IPS-NIHi7 (cell line): ENCODE results near the gene DGKG.

Experiments used
- DNase-seq: peaks from one replicate; pipeline ENCODE4 v3.0.0; 2012; ENCODE audit warnings: mixed read lengths; ENCODE audit errors: extremely low spot score

The DGKG gene

GRCh38 chr3:186367631-186368030, 5.6 kb upstream of the DGKG start:
- no peak for DNase-seq

- DNase-seq: no peak
Measured at GRCh38 chr3:186366206-186366605, 4.2 kb upstream of the DGKG start.

- no peak for DNase-seq
Measured at GRCh38 chr3:186365202-186365974, 3.4 kb upstream of the DGKG start.

- DNase-seq: no peak
Measured at GRCh38 chr3:186362988-186363387, 954 bp upstream of the DGKG start.

- DNase-seq: no peak
Measured at GRCh38 chr3:186362537-186362842, 456 bp upstream of the DGKG start.

- DNase-seq: no peak
Measured at GRCh38 chr3:186361246-186361761, 730 bp downstream of the DGKG start.

- peak; percentile 65 for DNase-seq
Measured at GRCh38 chr3:186360779-186361178, 1.3 kb downstream of the DGKG start.

- DNase-seq: no peak
Measured at GRCh38 chr3:186359078-186359477, 3.0 kb downstream of the DGKG start.

- no peak for DNase-seq
Measured at GRCh38 chr3:186356152-186356551, 5.9 kb downstream of the DGKG start.

- no peak for DNase-seq
Measured at GRCh38 chr3:186354100-186354499, 7.9 kb downstream of the DGKG start.

GRCh38 chr3:186352369-186352768, 9.7 kb downstream of the DGKG start:
- DNase-seq: no peak

GRCh38 chr3:186342197-186342596, 19.8 kb downstream of the DGKG start:
- DNase-seq: no peak

GRCh38 chr3:186340204-186340603, 21.8 kb downstream of the DGKG start:
- DNase-seq: no peak

- DNase-seq: no peak
Measured at GRCh38 chr3:186339180-186339918, 22.7 kb downstream of the DGKG start.

- DNase-seq: no peak
Measured at GRCh38 chr3:186333256-186333655, 28.8 kb downstream of the DGKG start.

- no peak for DNase-seq
Measured at GRCh38 chr3:186330772-186331460, 31.1 kb downstream of the DGKG start.

- DNase-seq: no peak
Measured at GRCh38 chr3:186329589-186329988, 32.4 kb downstream of the DGKG start.

- DNase-seq: no peak
Measured at GRCh38 chr3:186327912-186328487, 34.0 kb downstream of the DGKG start.

GRCh38 chr3:186322761-186323160, 39.3 kb downstream of the DGKG start:
- DNase-seq: no peak

GRCh38 chr3:186321746-186322145, 40.3 kb downstream of the DGKG start:
- no peak for DNase-seq

- DNase-seq: no peak
Measured at GRCh38 chr3:186320862-186321568, 41.0 kb downstream of the DGKG start.

- DNase-seq: no peak
Measured at GRCh38 chr3:186319945-186320344, 42.1 kb downstream of the DGKG start.
